Activated CD8-positive, alpha-beta memory T cell treated with anti-CD3 and anti-CD28 coated beads, Interleukin-2, amount 10 ng/mL, durations not matched to agents 7 days and 5 days (primary cell): Measurements from ENCODE around the gene SPSB4. TPM values are rescaled to one million over a fixed set of nuclear protein-coding genes. Genes with fewer than 3 reads are reported as not detected.

Experiments
- ATAC-seq: fragments of 150-1000 bp; cut with Tn5 transposase; one replicate; pipeline ENCODE4 v1.10.0; 2021; ENCODE audit warnings: moderate library complexity
- CTCF ChIA-PET: fragments of 350-600 bp; sonication (Branson Sonifier 250); formaldehyde crosslinking; loops from one replicate; lab custom pipeline; 2021; ENCODE audit warnings: antibody characterized with exemption; lab: Charles Lee
- DNase-seq: peaks from one replicate; pipeline ENCODE4 v3.0.0-alpha.2; 2020
- H3K27ac Mint-ChIP-seq: one replicate; pipeline ENCODE4 v1.8.0; 2021; ENCODE audit warnings: mild to moderate bottlenecking, mixed read lengths
- H3K27me3 Mint-ChIP-seq: one replicate; pipeline ENCODE4 v1.8.0; 2021; ENCODE audit warnings: mixed read lengths
- H3K36me3 Mint-ChIP-seq: one replicate; pipeline ENCODE4 v1.8.0; 2021; ENCODE audit warnings: mild to moderate bottlenecking, mixed read lengths
- H3K4me1 Mint-ChIP-seq: one replicate; pipeline ENCODE4 v1.8.0; 2021; ENCODE audit warnings: mixed read lengths
- H3K4me3 Mint-ChIP-seq: one replicate; pipeline ENCODE4 v1.8.0; 2021; ENCODE audit warnings: mild to moderate bottlenecking, moderate library complexity, mixed read lengths
- H3K9me3 Mint-ChIP-seq: one replicate; pipeline ENCODE4 v1.8.0; 2022; ENCODE audit warnings: low read depth, mixed read lengths
- total RNA-seq, 2 experiments: library from RNA; stranded (reverse); gene quantifications; one replicate each; pipeline ENCODE4 v1.2.3, GENCODE V29; 2021

The SPSB4 gene
- total RNA-seq, 2 experiments from 2014 or later = 0.28 TPM; not detected in 1

- Mint-ChIP-seq H3K27ac (no peak overlapping the region), H3K27me3 (peaks cover 5% of the 10 kb centered on the region), H3K9me3 (no peaks in the 10 kb centered on the region), H3K4me1 (peaks cover 13% of the 10 kb centered on the region), H3K36me3 (no peaks in the 10 kb centered on the region), H3K4me3 (no peak overlapping the region)
- CTCF ChIA-PET = no interaction called here
- ATAC-seq = no peak
- no peak for DNase-seq
Measured at GRCh38 chr3:141151439-141151838, 100.3 kb downstream of the SPSB4 start.

GRCh38 chr3:141152130-141152529 is 101.0 kb downstream of the SPSB4 start:
- H3K36me3 Mint-ChIP-seq = no peaks in the 10 kb centered on the region
- CTCF ChIA-PET = no interaction called here
- H3K27me3 Mint-ChIP-seq = peaks cover 9% of the 10 kb centered on the region
- DNase-seq = no peak
- H3K27ac Mint-ChIP-seq = no peak overlapping the region
- no peak overlapping the region for H3K4me3 Mint-ChIP-seq
- ATAC-seq = no peak
- H3K4me1 Mint-ChIP-seq = peaks cover 13% of the 10 kb centered on the region
- no peaks in the 10 kb centered on the region for H3K9me3 Mint-ChIP-seq

GRCh38 chr3:141152801-141153678 is 101.9 kb downstream of the SPSB4 start:
- H3K4me3 Mint-ChIP-seq = no peak overlapping the region
- CTCF ChIA-PET = no interaction called here
- H3K36me3 Mint-ChIP-seq = no peaks in the 10 kb centered on the region
- no peak overlapping the region for H3K27ac Mint-ChIP-seq
- peaks cover 10% of the 10 kb centered on the region for H3K27me3 Mint-ChIP-seq
- H3K4me1 Mint-ChIP-seq = peaks cover 13% of the 10 kb centered on the region
- no peaks in the 10 kb centered on the region for H3K9me3 Mint-ChIP-seq
- DNase-seq = no peak
- ATAC-seq = no peak

GRCh38 chr3:141153679-141153966 is 102.5 kb downstream of the SPSB4 start:
- no peak for ATAC-seq
- no peaks in the 10 kb centered on the region for H3K36me3 Mint-ChIP-seq
- H3K4me1 Mint-ChIP-seq = peaks cover 13% of the 10 kb centered on the region
- DNase-seq = no peak
- H3K9me3 Mint-ChIP-seq = peaks cover under 1% of the 10 kb centered on the region
- H3K27me3 Mint-ChIP-seq = peaks cover 10% of the 10 kb centered on the region
- no peak overlapping the region for H3K27ac Mint-ChIP-seq
- CTCF ChIA-PET = no interaction called here
- no peak overlapping the region for H3K4me3 Mint-ChIP-seq

GRCh38 chr3:141164852-141165251 is 113.7 kb downstream of the SPSB4 start:
- H3K27ac Mint-ChIP-seq = no peak overlapping the region

GRCh38 chr3:141167681-141168080 is 116.5 kb downstream of the SPSB4 start:
- no peaks in the 10 kb centered on the region for H3K36me3 Mint-ChIP-seq
- peaks cover 21% of the 10 kb centered on the region for H3K27me3 Mint-ChIP-seq
- no peaks in the 10 kb centered on the region for H3K4me1 Mint-ChIP-seq
- DNase-seq (no peak), ATAC-seq (no peak)
- no peak overlapping the region for H3K4me3 Mint-ChIP-seq
- CTCF ChIA-PET = no interaction called here
- H3K27ac Mint-ChIP-seq = no peak overlapping the region
- H3K9me3 Mint-ChIP-seq = no peaks in the 10 kb centered on the region

More at GRCh38 chr3:141164852-141165251, 113.7 kb downstream of the SPSB4 start:
- ATAC-seq (no peak), DNase-seq (no peak)
- H3K9me3 Mint-ChIP-seq = peaks cover 5% of the 10 kb centered on the region
- no peaks in the 10 kb centered on the region for H3K4me1 Mint-ChIP-seq
- no peak overlapping the region for H3K4me3 Mint-ChIP-seq
- no peaks in the 10 kb centered on the region for H3K36me3 Mint-ChIP-seq
- peaks cover 24% of the 10 kb centered on the region for H3K27me3 Mint-ChIP-seq
- CTCF ChIA-PET = no interaction called here

GRCh38 chr3:141170678-141171295 is 119.6 kb downstream of the SPSB4 start:
- ATAC-seq (no peak), DNase-seq (no peak)
- peaks cover 36% of the 10 kb centered on the region for H3K27me3 Mint-ChIP-seq
- H3K4me1 Mint-ChIP-seq = no peaks in the 10 kb centered on the region
- no peaks in the 10 kb centered on the region for H3K9me3 Mint-ChIP-seq
- H3K36me3 Mint-ChIP-seq = no peaks in the 10 kb centered on the region
- no peak overlapping the region for H3K27ac Mint-ChIP-seq
- H3K4me3 Mint-ChIP-seq = no peak overlapping the region
- CTCF ChIA-PET = no interaction called here

- ATAC-seq (no peak), DNase-seq (no peak)
- H3K27ac Mint-ChIP-seq = no peak overlapping the region
- H3K27me3 Mint-ChIP-seq = peaks cover 31% of the 10 kb centered on the region
- H3K4me1 Mint-ChIP-seq = no peaks in the 10 kb centered on the region
- CTCF ChIA-PET = no interaction called here
- H3K4me3 Mint-ChIP-seq = no peak overlapping the region
- H3K36me3 Mint-ChIP-seq = no peaks in the 10 kb centered on the region
- H3K9me3 Mint-ChIP-seq = no peaks in the 10 kb centered on the region
Measured at GRCh38 chr3:141174674-141175073, 123.5 kb downstream of the SPSB4 start.

- DNase-seq (no peak), ATAC-seq (no peak)
- Mint-ChIP-seq H3K36me3 (no peaks in the 10 kb centered on the region), H3K4me3 (no peak overlapping the region), H3K4me1 (no peaks in the 10 kb centered on the region), H3K9me3 (no peaks in the 10 kb centered on the region), H3K27me3 (peaks cover 32% of the 10 kb centered on the region), H3K27ac (no peak overlapping the region)
- CTCF ChIA-PET = interaction anchor here (1.6 kb wide), 1 partner anchor 15 kb away, joined by 3 read pairs; no protein-coding TSS in a partner anchor
Measured at GRCh38 chr3:141176775-141177174, 125.6 kb downstream of the SPSB4 start.

GRCh38 chr3:141178026-141178425 is 126.9 kb downstream of the SPSB4 start:
- no peak for ATAC-seq
- Mint-ChIP-seq H3K27me3 (peaks cover 35% of the 10 kb centered on the region), H3K4me1 (no peaks in the 10 kb centered on the region), H3K27ac (no peak overlapping the region), H3K4me3 (no peak overlapping the region), H3K9me3 (no peaks in the 10 kb centered on the region), H3K36me3 (no peaks in the 10 kb centered on the region)
- CTCF ChIA-PET = interaction anchor here (1.6 kb wide), 1 partner anchor 14 kb away, joined by 3 read pairs; no protein-coding TSS in a partner anchor
- DNase-seq = no peak

GRCh38 chr3:141178551-141178950 is 127.4 kb downstream of the SPSB4 start:
- H3K4me1 Mint-ChIP-seq = no peaks in the 10 kb centered on the region
- DNase-seq = no peak
- H3K27me3 Mint-ChIP-seq = peaks cover 31% of the 10 kb centered on the region
- no peak for ATAC-seq
- no peak overlapping the region for H3K27ac Mint-ChIP-seq
- no peaks in the 10 kb centered on the region for H3K9me3 Mint-ChIP-seq
- CTCF ChIA-PET = interaction anchor here (1.6 kb wide), 1 partner anchor 14 kb away, joined by 3 read pairs; no protein-coding TSS in a partner anchor
- H3K4me3 Mint-ChIP-seq = no peak overlapping the region
- no peaks in the 10 kb centered on the region for H3K36me3 Mint-ChIP-seq

GRCh38 chr3:141179983-141180382 is 128.8 kb downstream of the SPSB4 start:
- H3K4me1 Mint-ChIP-seq = no peaks in the 10 kb centered on the region
- CTCF ChIA-PET = no interaction called here
- no peak for DNase-seq
- ATAC-seq = no peak
- no peak overlapping the region for H3K4me3 Mint-ChIP-seq
- no peak overlapping the region for H3K27ac Mint-ChIP-seq
- H3K9me3 Mint-ChIP-seq = no peaks in the 10 kb centered on the region
- peaks cover 25% of the 10 kb centered on the region for H3K27me3 Mint-ChIP-seq
- H3K36me3 Mint-ChIP-seq = no peaks in the 10 kb centered on the region

GRCh38 chr3:141181196-141181595 is 130.0 kb downstream of the SPSB4 start:
- no peaks in the 10 kb centered on the region for H3K9me3 Mint-ChIP-seq
- H3K36me3 Mint-ChIP-seq = no peaks in the 10 kb centered on the region
- DNase-seq = no peak
- H3K4me3 Mint-ChIP-seq = no peak overlapping the region
- no peak overlapping the region for H3K27ac Mint-ChIP-seq
- H3K4me1 Mint-ChIP-seq = no peaks in the 10 kb centered on the region
- CTCF ChIA-PET = no interaction called here
- ATAC-seq = no peak
- H3K27me3 Mint-ChIP-seq = peaks cover 22% of the 10 kb centered on the region

- Mint-ChIP-seq H3K4me1 (no peaks in the 10 kb centered on the region), H3K27me3 (peaks cover 25% of the 10 kb centered on the region), H3K36me3 (no peaks in the 10 kb centered on the region), H3K4me3 (no peak overlapping the region), H3K27ac (no peak overlapping the region), H3K9me3 (no peaks in the 10 kb centered on the region)
- CTCF ChIA-PET = interaction anchor here (0.8 kb wide), 1 partner anchor 10 kb away, joined by 3 read pairs; no protein-coding TSS in a partner anchor
- ATAC-seq (no peak), DNase-seq (no peak)
Measured at GRCh38 chr3:141181819-141182218, 130.7 kb downstream of the SPSB4 start.
